GM12878 (cell line): ENCODE data around the gene CYBC1. TPM values are rescaled to one million over a fixed set of nuclear protein-coding genes. Genes with fewer than 3 reads are reported as not detected.
A peak's percentile ranks its signal among the peaks of the same experiment; 100 is the strongest.

Experiments
- ASH2L ChIP-seq: fragments of 300-600, 200-600 bp; sonication (generic); IDR thresholded peaks from 2 replicates; pipeline ENCODE4 v1.6.1; 2017; ENCODE audit warnings: low read depth, mild to moderate bottlenecking, borderline replicate concordance
- BACH1 ChIP-seq: fragments of 450-650 bp; IDR thresholded peaks from 2 replicates; pipeline ENCODE4 v1.6.1; 2017; ENCODE audit warnings: mild to moderate bottlenecking, borderline replicate concordance
- BMI1 ChIP-seq: fragments of 450-650 bp; IDR thresholded peaks from 2 replicates; pipeline ENCODE4 v1.6.1; 2016; ENCODE audit warnings: mild to moderate bottlenecking, moderate library complexity, borderline replicate concordance
- EZH2 ChIP-seq: IDR thresholded peaks from 2 replicates; pipeline ENCODE4 v1.6.1; 2012; ENCODE audit warnings: low read depth, mild to moderate bottlenecking, control low read depth, inconsistent platforms, low read length, borderline replicate concordance; ENCODE audit not compliant: control insufficient read depth
- FOS ChIP-seq: IDR thresholded peaks from 3 replicates; pipeline ENCODE4 v1.6.1; 2011; ENCODE audit warnings: borderline replicate concordance; ENCODE audit not compliant: insufficient read length; ENCODE audit errors: extremely low read depth
- HDAC6 ChIP-seq: fragments of 200-600 bp; sonication (generic); IDR thresholded peaks from one replicate; pipeline ENCODE4 v1.8.0; 2017; ENCODE audit warnings: antibody characterized with exemption; ENCODE audit not compliant: unreplicated experiment
- IKZF1 ChIP-seq: fragments of 450-650 bp; conservative IDR thresholded peaks from 2 replicates; pipeline ENCODE4 v1.6.1; 2017; ENCODE audit warnings: antibody characterized with exemption, mild to moderate bottlenecking
- IKZF2 ChIP-seq, 2 experiments: fragments of 450-650 bp; IDR thresholded peaks; 2 replicates each; pipeline ENCODE4 v1.6.1; 2017; ENCODE audit warnings: mild to moderate bottlenecking in 2 of 2, moderate library complexity in 2 of 2
- JUNB ChIP-seq: IDR thresholded peaks from 2 replicates; pipeline ENCODE4 v1.6.1; 2016; ENCODE audit warnings: antibody characterized with exemption, mild to moderate bottlenecking
- KAT2A ChIP-seq: conservative IDR thresholded peaks from 2 replicates; pipeline ENCODE4 v1.6.1; 2011; ENCODE audit warnings: low read depth, low read length; ENCODE audit not compliant: control insufficient read depth
- KLF5 ChIP-seq: fragments of 450-650 bp; IDR thresholded peaks from 2 replicates; pipeline ENCODE4 v1.6.1; 2014; ENCODE audit warnings: mild to moderate bottlenecking; ENCODE audit not compliant: partially characterized antibody
- MAX ChIP-seq: IDR thresholded peaks from 2 replicates; pipeline ENCODE4 v1.6.1; 2012; ENCODE audit warnings: low read depth, low read length, improper control_type of control experiment
- MYB ChIP-seq: fragments of 150-350 bp; IDR thresholded peaks from 2 replicates; pipeline ENCODE4 v1.6.1; 2014; ENCODE audit warnings: mild to moderate bottlenecking, low read depth, low read length, borderline replicate concordance
- MYC ChIP-seq: IDR thresholded peaks from 2 replicates; pipeline ENCODE4 v1.6.1; 2011; ENCODE audit warnings: mild to moderate bottlenecking, low read length, moderate library complexity, inconsistent platforms; ENCODE audit not compliant: insufficient read depth, insufficient replicate concordance, insufficient read length, severe bottlenecking
- NFIC ChIP-seq: IDR thresholded peaks from 2 replicates; pipeline ENCODE4 v1.6.1; 2012; ENCODE audit warnings: low read depth, mild to moderate bottlenecking, inconsistent platforms, low read length, moderate library complexity
- NFYA ChIP-seq: IDR thresholded peaks from 2 replicates; pipeline ENCODE4 v1.6.1; 2011; ENCODE audit warnings: low read depth, mild to moderate bottlenecking, low read length, improper control_type of control experiment, borderline replicate concordance
- NFYB ChIP-seq: IDR thresholded peaks from 2 replicates; pipeline ENCODE4 v1.6.1; 2011; ENCODE audit warnings: low read depth, mild to moderate bottlenecking, low read length, improper control_type of control experiment, moderate library complexity; ENCODE audit not compliant: insufficient read depth
- NR2F1 ChIP-seq: fragments of 450-650 bp; conservative IDR thresholded peaks from 2 replicates; pipeline ENCODE4 v1.6.1; 2017; ENCODE audit warnings: mild to moderate bottlenecking
- POLR2AphosphoS5 ChIP-seq: IDR thresholded peaks from 2 replicates; pipeline ENCODE4 v1.6.1; 2011; ENCODE audit warnings: mild to moderate bottlenecking, low read length, inconsistent platforms
- RFX5 ChIP-seq: IDR thresholded peaks from 2 replicates; pipeline ENCODE4 v1.6.1; 2011; ENCODE audit warnings: low read depth, low read length, improper control_type of control experiment
- RUNX3 ChIP-seq: IDR thresholded peaks from 2 replicates; pipeline ENCODE4 v1.6.1; 2012; ENCODE audit warnings: low read length, inconsistent platforms
- SIN3A ChIP-seq: IDR thresholded peaks from 2 replicates; pipeline ENCODE4 v1.6.1; 2012; ENCODE audit warnings: low read depth, low read length, improper control_type of control experiment
- SMAD1 ChIP-seq: fragments of 450-650 bp; IDR thresholded peaks from 2 replicates; pipeline ENCODE4 v1.6.1; 2018; ENCODE audit warnings: mild to moderate bottlenecking, low read depth; ENCODE audit not compliant: partially characterized antibody
- SREBF1 ChIP-seq: IDR thresholded peaks from 2 replicates; pipeline ENCODE4 v1.6.1; 2012; ENCODE audit warnings: mild to moderate bottlenecking, low read length
- TCF12 ChIP-seq: IDR thresholded peaks from 2 replicates; pipeline ENCODE4 v1.6.1; 2011; ENCODE audit warnings: low read depth, mild to moderate bottlenecking, low read length
- WRNIP1 ChIP-seq: IDR thresholded peaks from 2 replicates; pipeline ENCODE4 v1.6.1; 2011; ENCODE audit warnings: low read depth, low read length, improper control_type of control experiment, borderline replicate concordance
- YBX1 ChIP-seq: fragments of 450-650 bp; IDR thresholded peaks from 2 replicates; pipeline ENCODE4 v1.6.1; 2016; ENCODE audit warnings: antibody characterized with exemption
- ZBTB40 ChIP-seq: fragments of 450-650 bp; IDR thresholded peaks from 2 replicates; pipeline ENCODE4 v1.6.1; 2016; ENCODE audit warnings: mild to moderate bottlenecking, moderate library complexity, borderline replicate concordance
- ZNF274 ChIP-seq: IDR thresholded peaks from one replicate; pipeline ENCODE4 v1.8.0; 2011; ENCODE audit not compliant: insufficient read length, insufficient read depth
- polyA plus RNA-seq, 11 experiments: library from polyadenylated mRNA; depleted of rRNA in 4 of 11; unstranded in 6 of 11; stranded (reverse) in 5 of 11; fragments of >200 nt; fragmentation: Nextera tagmentation in 4 of 11; fragmentation: Illumina TruSeq in 1 of 11; extraction: Ambion mirVana in 4 of 11; extraction: Trizol in 1 of 11; gene quantifications; 1 replicate in 1 of 11; 2 replicates in 10 of 11; pipeline versions ENCODE4 v1.2.1 to v1.2.3, GENCODE V29; 2011 to 2016; ENCODE audit warnings: inconsistent platforms in 2 of 11, missing spikeins in 2 of 11, low read depth in 1 of 11
- total RNA-seq, 4 experiments: library from RNA; depleted of rRNA in 3 of 4; stranded (reverse); fragments of >200 nt in 3 of 4; fragmentation: Illumina TruSeq in 1 of 4; extraction: Trizol in 1 of 4; gene quantifications; 2 replicates each; pipeline versions ENCODE4 v1.2.1 to v1.2.3, GENCODE V29; 2013 to 2021

The CYBC1 gene
- total and polyA plus RNA-seq, 10 of the 15 experiments (the other 5 are each of a cell fraction or from before 2014, with no cell fraction given): 4.2 to 162 (median 133) TPM

GRCh38 chr17:82494236-82495055 lies 43.9 kb upstream of the CYBC1 start (continued):
- TF ChIP-seq MYC: no peak
- peak; percentile 78; the same call in 1 of the 2 replicates for TF ChIP-seq ZBTB40
- peak; percentile 86 for TF ChIP-seq KLF5
- peak; percentile 83 for TF ChIP-seq NR2F1
- TF ChIP-seq JUNB: peak; percentile 59
- no peak for TF ChIP-seq FOS
- TF ChIP-seq SMAD1: no peak
- TF ChIP-seq YBX1: no peak
- TF ChIP-seq MAX: no peak
- TF ChIP-seq WRNIP1: no peak
- TF ChIP-seq KAT2A: no peak
- no peak for TF ChIP-seq ZNF274
- peak; percentile 56 to 64; a peak in 2 of 4 replicates for TF ChIP-seq IKZF2 (IDR thresholded peaks at IDR 0.05)
- TF ChIP-seq TCF12: no peak; the same call in 1 of the 2 replicates
- TF ChIP-seq RUNX3: peak; percentile 78; the same call in 1 of the 2 replicates
- TF ChIP-seq RFX5: no peak
- peak; percentile 81 for TF ChIP-seq IKZF1
- no peak for TF ChIP-seq ASH2L
- TF ChIP-seq MYB: no peak
- TF ChIP-seq SIN3A: no peak
- TF ChIP-seq BMI1: no peak
- no peak for TF ChIP-seq HDAC6
- no peak for TF ChIP-seq EZH2
- no peak; the same call in 1 of the 2 replicates for TF ChIP-seq BACH1
- no peak for TF ChIP-seq NFYA
- TF ChIP-seq SREBF1: no peak
- no peak for TF ChIP-seq POLR2AphosphoS5
- peak; percentile 50; the same call in 1 of the 2 replicates for TF ChIP-seq NFIC
- TF ChIP-seq NFYB: 0 out of 2 replicates have a peak, but pooled peaks have one; percentile 6
